Fibroblast of gingiva (primary cell): ENCODE measurements around the gene CACNA2D4.

Experiments used
- DNase-seq: peaks from one replicate; pipeline ENCODE4 v3.0.0-alpha.2; 2011; ENCODE audit warnings: low read depth

Gene CACNA2D4

DNA sequence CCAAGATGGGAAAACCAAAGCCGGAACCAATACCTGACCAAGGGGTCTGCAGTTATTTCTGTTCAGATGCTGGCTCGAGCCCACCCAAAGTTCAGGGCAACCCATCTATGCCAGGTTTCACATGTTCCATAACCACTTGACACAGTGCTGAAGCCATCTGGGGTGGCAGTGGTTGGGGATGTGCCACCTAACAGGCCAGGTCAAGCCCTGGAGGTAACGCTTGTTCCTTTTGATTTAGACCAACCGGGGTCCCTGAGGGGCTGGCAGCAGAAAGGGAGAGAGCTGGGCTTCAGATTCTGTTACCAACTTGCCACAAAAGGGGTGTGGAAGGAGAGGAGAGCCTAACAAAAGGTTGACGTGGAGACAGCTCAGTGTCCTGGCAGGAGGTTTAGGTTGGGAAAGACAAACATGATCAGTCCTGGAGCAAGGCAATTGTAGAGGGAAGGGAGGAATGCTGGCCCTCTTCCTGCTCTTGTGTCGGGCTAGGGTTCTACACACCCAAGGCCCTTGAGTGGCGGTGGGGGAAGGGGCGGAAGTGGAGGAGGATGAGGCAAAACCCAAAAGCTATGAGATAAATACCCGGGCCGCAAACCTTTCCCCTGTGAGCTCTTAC lies 31.9 kb downstream of the CACNA2D4 start:
- no peak for DNase-seq

- DNase-seq = no peak
These were observed 32.7 kb downstream of the CACNA2D4 start for GRCh38 chr12:1885599-1886245.

GRCh38 chr12:1885082-1885596 lies 33.3 kb downstream of the CACNA2D4 start:
- DNase-seq = no peak

DNA sequence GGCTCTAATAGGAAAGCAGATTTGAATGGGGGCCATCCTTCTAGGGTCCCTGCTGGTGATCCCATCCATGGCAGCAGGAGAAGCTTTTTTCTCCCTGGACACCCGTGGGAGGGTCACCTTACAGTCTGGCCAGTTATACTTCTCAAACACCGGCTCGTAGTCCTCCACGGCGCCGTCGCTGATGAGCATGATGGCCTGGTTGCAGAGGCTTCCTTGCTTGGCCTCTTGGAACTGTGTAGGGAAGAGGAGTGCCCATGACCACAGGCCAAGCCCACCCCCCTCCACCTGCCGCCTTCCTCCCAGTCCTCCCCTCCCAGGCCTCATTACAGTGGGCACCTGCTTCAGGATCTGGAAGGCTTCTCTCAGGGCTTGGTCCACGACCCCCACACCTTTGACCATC lies 33.8 kb downstream of the CACNA2D4 start:
- no peak for DNase-seq

DNA sequence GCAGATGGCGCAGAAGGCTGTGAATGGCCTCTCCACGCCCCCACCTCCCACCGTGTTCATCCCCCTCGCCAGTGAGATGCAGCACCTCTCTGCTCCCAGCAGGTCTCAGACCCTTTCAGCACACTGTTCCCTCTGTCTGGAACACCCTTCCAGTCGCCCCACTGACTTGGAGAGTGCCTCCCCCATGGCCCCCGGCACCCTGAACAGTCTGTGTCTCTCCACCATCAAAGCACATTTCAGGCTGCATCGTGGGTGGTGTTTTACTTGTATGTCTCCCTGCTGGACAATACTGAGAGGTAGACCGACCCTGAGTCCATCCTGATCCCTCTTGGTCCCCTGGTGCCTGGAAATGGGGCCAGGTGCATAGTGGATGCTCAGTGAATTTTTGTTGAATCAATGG lies 34.9 kb downstream of the CACNA2D4 start:
- DNase-seq = no peak

GRCh38 chr12:1882850-1883470 lies 35.5 kb downstream of the CACNA2D4 start:
- DNase-seq = no peak

- DNase-seq = no peak
These were observed 36.0 kb downstream of the CACNA2D4 start for GRCh38 chr12:1882405-1882804.

DNA sequence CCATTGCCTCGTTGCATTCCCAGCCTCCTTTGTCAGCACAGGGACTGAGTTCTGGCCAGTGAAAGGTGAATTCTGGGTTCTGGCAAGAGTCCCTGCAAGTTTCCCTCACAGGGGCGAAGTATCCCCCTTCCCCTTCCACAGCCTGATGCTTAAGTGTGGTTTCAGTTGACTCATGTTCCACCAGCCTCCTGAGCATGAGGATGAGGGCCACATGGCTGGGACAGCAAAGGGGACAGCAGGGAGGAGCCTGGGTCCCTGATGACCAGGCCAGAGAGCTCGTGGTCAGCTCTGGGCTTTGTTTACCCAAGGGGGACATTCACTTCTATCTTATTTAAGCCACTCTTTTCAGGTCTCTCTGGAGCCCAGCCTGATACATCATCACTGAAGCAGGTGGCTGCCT lies 36.5 kb downstream of the CACNA2D4 start:
- DNase-seq = no peak

DNA sequence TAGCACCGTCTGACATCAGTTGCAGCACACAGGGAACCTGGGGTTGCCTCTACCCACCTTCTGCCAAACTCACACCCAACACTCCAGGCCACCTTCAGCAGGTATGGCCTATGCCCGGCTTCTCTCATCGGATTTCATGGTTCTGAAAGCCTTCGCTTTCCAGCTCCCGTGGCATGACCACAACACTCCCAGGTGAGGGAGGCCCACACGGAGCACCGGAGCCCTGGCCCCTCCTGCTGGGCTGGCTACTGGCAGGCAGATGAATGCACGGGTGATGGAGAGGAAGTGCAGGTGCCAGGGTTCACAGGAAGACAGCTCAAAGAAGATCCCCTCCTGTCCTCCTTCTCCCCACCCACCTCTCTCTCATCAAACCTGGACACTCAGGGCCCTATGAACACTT lies 37.2 kb downstream of the CACNA2D4 start:
- DNase-seq = no peak

GRCh38 chr12:1880876-1881275 lies 37.6 kb downstream of the CACNA2D4 start:
- no peak for DNase-seq

- DNase-seq = no peak
These were observed 38.2 kb downstream of the CACNA2D4 start for GRCh38 chr12:1880153-1880845.

DNA sequence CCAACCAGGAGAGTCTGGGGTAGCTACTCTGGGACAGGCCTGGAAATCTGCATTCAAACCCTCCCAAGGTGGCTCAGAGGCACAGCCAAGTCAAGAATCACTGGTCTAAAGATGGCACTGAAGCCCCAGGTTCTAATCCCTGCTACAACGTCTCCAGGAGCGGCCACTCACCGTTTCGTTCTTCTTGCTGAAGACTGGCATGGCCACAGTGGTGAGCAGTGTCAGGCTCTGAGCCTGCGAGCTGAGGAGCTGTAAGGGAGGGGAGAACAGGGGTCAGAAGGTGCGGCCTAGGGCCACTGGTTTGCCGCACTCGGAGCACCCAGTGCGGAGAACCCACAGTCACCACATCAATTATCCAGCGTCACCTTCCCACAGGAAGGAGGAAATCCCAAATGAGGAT lies 38.8 kb downstream of the CACNA2D4 start:
- no peak for DNase-seq

DNA sequence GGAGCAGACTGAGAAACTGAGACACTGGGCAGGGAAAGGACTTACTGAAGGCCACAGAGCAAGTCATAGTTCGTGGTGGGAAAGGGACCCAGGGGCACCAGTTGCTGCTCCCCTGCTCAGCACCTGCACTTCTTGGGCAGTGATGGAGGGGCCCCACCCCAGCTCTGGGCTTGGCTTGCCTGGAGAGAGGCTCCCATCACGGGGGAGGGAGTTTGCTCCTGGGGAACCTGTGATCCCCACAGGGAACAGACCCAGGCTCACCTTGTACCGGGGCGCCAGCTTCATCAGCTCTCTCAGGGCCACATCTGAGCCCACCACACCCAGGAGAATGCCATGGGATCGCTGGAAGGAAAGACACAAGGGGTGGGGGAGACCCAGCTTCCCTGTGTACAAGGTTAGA lies 39.8 kb downstream of the CACNA2D4 start:
- no peak for DNase-seq

DNA sequence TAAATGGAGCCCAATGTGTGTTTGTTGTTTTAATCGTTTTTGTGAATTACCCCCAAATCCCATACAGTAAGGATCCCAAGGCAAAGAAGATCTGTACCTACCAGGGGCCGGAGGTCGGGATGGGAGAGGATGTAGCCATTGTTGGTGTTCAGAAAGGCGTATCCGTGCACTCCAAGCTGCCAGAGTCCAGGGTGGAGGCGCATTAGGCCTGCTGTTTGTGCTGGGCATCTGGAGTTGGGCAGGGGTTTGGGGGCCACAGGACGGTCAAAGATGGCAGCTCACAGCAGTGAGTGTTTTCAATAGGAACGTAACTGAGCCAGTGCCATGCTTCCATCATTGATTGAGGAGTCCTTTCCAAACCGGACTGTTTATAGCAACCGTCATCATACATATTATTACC lies 40.2 kb downstream of the CACNA2D4 start:
- DNase-seq = no peak

- DNase-seq = no peak
These were observed 41.1 kb downstream of the CACNA2D4 start for GRCh38 chr12:1877169-1877878.

DNA sequence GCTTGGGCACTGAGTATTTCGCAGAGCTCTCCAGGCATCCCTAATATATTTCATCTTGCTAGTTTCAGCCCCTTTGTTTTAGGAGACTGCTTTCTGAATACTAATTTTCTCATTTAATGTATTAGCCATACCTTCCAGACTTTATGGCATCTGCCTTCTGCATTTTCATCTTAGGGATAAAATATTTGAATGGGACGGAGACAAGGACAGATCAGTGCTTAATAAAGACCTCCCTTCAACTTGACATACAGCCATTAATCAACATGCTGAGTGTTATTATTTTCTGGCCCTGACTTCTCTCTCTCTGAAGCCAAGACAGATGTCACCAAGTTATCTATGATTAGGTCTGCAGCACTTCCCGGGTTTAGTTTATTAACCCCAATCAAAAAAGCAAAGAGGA lies 42.4 kb downstream of the CACNA2D4 start:
- no peak for DNase-seq

- no peak for DNase-seq
These were observed 42.8 kb downstream of the CACNA2D4 start for GRCh38 chr12:1875608-1876007.

GRCh38 chr12:1873531-1874510 lies 44.6 kb downstream of the CACNA2D4 start:
- DNase-seq = no peak

DNA sequence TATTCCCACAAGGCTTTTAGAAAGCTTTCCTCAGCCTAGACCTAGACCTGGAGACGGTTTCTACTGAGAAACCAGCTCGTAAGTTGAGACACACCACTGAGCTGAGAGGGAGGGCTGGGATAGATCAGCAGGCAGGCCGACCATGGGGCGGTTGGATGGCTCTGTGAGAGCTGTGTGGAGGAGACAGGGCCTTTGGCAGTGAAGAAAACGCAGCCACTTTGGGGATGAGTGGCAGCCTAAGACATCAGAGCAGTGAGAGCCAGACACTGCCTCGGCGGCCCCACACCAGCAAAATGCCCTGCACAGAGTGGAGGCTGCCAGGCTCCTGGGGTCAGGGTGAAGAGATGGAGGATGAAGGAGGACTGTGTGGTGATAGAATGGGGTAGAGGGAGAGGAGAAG lies 46.0 kb downstream of the CACNA2D4 start:
- DNase-seq = no peak

GRCh38 chr12:1872001-1872400 lies 46.5 kb downstream of the CACNA2D4 start:
- DNase-seq = no peak
